SH-SY5Y (cell line): ENCODE data around the gene TMEM203.

Source experiments
- GATA2 ChIP-seq: IDR thresholded peaks from 2 replicates; pipeline ENCODE4 v1.6.1; 2011; ENCODE audit warnings: mild to moderate bottlenecking, low read depth, low read length
- GATA3 ChIP-seq: IDR thresholded peaks from 2 replicates; pipeline ENCODE4 v1.6.1; 2011; ENCODE audit warnings: low read depth, mild to moderate bottlenecking, low read length, moderate library complexity

The TMEM203 gene

GRCh38 chr9:137236238-137236935 is 30.9 kb upstream of the TMEM203 start:
- TF ChIP-seq GATA2 (no peak), GATA3 (no peak)

GRCh38 chr9:137235424-137236237 is 30.2 kb upstream of the TMEM203 start:
- no peak for TF ChIP-seq GATA3
- TF ChIP-seq GATA2 = no peak

- TF ChIP-seq GATA3 (no peak), GATA2 (no peak)
Observed at GRCh38 chr9:137234758-137235423, 29.4 kb upstream of the TMEM203 start.

GRCh38 chr9:137234055-137234697 is 28.7 kb upstream of the TMEM203 start:
- TF ChIP-seq GATA2 = no peak
- TF ChIP-seq GATA3 = no peak

GRCh38 chr9:137233143-137233980 is 27.9 kb upstream of the TMEM203 start:
- TF ChIP-seq GATA3 (no peak), GATA2 (no peak)

- TF ChIP-seq GATA2 = no peak
- TF ChIP-seq GATA3 = no peak
Observed at GRCh38 chr9:137232510-137232909, 27.1 kb upstream of the TMEM203 start.

GRCh38 chr9:137232101-137232500 is 26.7 kb upstream of the TMEM203 start:
- TF ChIP-seq GATA2 = no peak
- no peak for TF ChIP-seq GATA3

GRCh38 chr9:137231372-137232039 is 26.1 kb upstream of the TMEM203 start:
- no peak for TF ChIP-seq GATA3
- TF ChIP-seq GATA2 = no peak

GRCh38 chr9:137230705-137231371 is 25.4 kb upstream of the TMEM203 start, which contains the start of gene SLC34A3:
SLC34A3 (plus strand) TSS chr9:137230901; CDS start chr9:137231703, 802 bp downstream.
- no peak for TF ChIP-seq GATA2
- no peak for TF ChIP-seq GATA3

- no peak for TF ChIP-seq GATA2
- no peak for TF ChIP-seq GATA3
Observed at GRCh38 chr9:137229903-137230704, 24.7 kb upstream of the TMEM203 start.
